Posterior vena cava (tissue), 2 donors: ENCODE measurements around the gene PLA1A. TPM values are rescaled to one million over a fixed set of nuclear protein-coding genes. Genes with fewer than 3 reads are reported as not detected.
"Not testable (repeated sequence)": the region's sequence is repeated elsewhere in the genome, so short reads cannot be mapped to it uniquely, and the experiment has no call there.

ENCODE experiments used
- DNase-seq: peaks from one replicate; pipeline ENCODE4 v3.0.0-alpha.2; 2020; ENCODE audit warnings: low spot score
- intact Hi-C, 2 donors: fragments of 100-400 bp; cut with DNase I; formaldehyde crosslinking; loops; one replicate each; pipeline versions ENCODE4 v1.14.1 to v1.14.2; 2022 to 2023
- total RNA-seq, 2 donors: library from RNA; stranded (reverse); fragmentation: NEBNext Ultra II Directional; extraction: Animal tissue kit (Norgen Biotek cat#: 25700); gene quantifications; one replicate each; pipeline ENCODE4 v1.2.1, GENCODE V29; 2021
- donor health status: DM: yes; HTN: yes; CAD: no.
- donor health status: DM: yes; HTN: yes; CAD: no.

Gene PLA1A
- total RNA-seq, 2 donors from 2014 or later: 2.7 to 6.2 TPM

DNA sequence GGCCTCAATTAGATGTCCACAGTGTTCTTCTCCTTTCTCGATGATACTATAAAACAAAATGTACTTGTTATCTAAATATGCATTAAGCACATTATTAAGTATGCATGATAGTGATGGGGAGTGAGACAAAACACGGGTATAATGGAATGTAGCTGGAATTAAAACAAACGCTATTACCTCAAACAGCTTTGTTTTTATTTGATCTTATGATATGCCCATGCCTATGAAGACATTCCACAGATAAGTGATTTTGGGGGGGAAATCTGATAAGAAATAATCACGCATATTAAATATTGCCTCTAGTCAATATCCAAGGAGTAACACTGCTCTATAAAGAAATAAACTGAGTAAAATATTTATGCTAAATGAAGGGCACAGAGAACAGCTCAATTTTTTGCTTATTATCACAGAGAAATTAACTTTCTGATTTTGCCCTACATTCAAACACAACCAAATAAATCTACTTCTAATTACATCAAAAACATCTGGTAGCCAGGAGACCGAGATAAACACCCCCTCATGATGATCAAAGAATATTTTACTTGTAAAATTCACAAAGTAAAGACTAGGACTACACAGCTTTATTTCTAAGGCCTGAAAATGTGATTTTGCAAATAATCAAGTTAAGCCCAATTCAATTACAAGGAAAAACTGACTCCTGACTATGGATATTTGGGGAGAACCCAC is 77.6 kb downstream of the PLA1A start:
- DNase-seq: no peak
- intact Hi-C loops: loop anchor here in 1 of 2 donors (10.0 kb wide), 1 partner anchor 91 kb away; no protein-coding TSS in a partner anchor

GRCh38 chr3:119676020-119676419 is 78.3 kb downstream of the PLA1A start:
- intact Hi-C loops: loop anchor here in 1 of 2 donors (10.0 kb wide), 1 partner anchor 91 kb away; no protein-coding TSS in a partner anchor
- DNase-seq: no peak

GRCh38 chr3:119676771-119677640 is 79.3 kb downstream of the PLA1A start, which contains the start of gene COX17:
Gene COX17 (minus strand): TSS chr3:119677406. CDS start chr3:119677310, 96 bp downstream.
- intact Hi-C loops: loop anchor here in 1 of 2 donors (10.0 kb wide), 1 partner anchor 92 kb away; no protein-coding TSS in a partner anchor
- DNase-seq: peak; percentile 98

DNA sequence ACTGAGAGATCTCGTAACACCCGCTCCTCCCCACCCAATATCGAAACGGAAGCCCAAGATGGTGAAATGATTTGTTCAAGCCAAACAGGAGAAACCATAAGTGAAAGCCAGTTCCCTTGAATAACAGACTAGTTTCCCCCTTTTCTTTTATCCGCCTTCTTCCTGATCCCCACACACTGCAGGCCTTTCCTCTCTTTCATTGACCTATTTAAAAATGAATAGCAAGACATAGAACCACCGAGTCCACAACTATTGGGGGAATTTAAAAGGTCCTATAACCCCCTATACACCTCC is 79.9 kb downstream of the PLA1A start:
- intact Hi-C loops: loop anchor here in 1 of 2 donors (10.0 kb wide), 1 partner anchor 93 kb away; no protein-coding TSS in a partner anchor

DNA sequence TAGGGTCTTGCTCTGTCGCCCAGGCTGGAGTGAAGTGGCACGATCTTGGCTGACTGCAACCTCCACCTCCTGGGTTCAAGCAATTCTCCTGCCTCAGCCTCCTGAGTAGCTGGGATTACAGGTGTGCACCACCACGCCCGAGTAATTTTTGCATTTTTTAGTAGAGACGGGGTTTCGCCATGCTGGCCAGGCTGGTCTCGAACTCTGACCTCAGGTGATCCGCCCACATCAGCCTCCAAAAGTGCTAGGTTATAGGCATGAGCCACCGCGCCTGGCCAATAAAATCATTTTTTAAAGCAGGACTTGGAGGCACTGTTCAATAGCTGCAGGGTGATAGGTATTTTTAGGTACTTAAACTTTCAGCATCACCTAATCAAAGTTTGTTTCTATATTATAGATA is 80.5 kb downstream of the PLA1A start:
- intact Hi-C loops: loop anchor here in 1 of 2 donors (10.0 kb wide), 1 partner anchor 93 kb away; no protein-coding TSS in a partner anchor

More for the DNA sequence above, 79.9 kb downstream of the PLA1A start:
- DNase-seq: no peak

More for the DNA sequence above, 80.5 kb downstream of the PLA1A start:
- DNase-seq: not testable (repeated sequence)

Other genes starting within 250 kb of the PLA1A start
- gene TMEM39A, start 134.3 kb upstream of the PLA1A start, total RNA-seq: 10 to 100 TPM; 34.3 to 36.7 TPM
- gene POGLUT1, start 128.9 kb upstream of the PLA1A start, total RNA-seq: 10 to 100 TPM; 14.2 to 20.0 TPM
- 10 to 100 TPM; 74.9 to 79.3 TPM for gene TIMMDC1, start 99.3 kb upstream of the PLA1A start, total RNA-seq
- 1 to 10 TPM in 1 of 2 donors, under 1 TPM in 1; 0.24 to 1.3 TPM for gene CD80, start 38.3 kb upstream of the PLA1A start, total RNA-seq
- 10 to 100 TPM; 15.3 to 17.9 TPM for gene ADPRH, start 18.4 kb upstream of the PLA1A start, total RNA-seq
- 1 to 10 TPM; 7.0 to 8.5 TPM for gene POPDC2, start 62.7 kb downstream of the PLA1A start, total RNA-seq
- gene COX17, start 79.5 kb downstream of the PLA1A start, total RNA-seq: 10 to 100 TPM; 49.2 to 53.6 TPM
- gene CFAP91, start 105.1 kb downstream of the PLA1A start, total RNA-seq: 1 to 10 TPM; 2.4 to 6.2 TPM
- gene NR1I2, start 184.2 kb downstream of the PLA1A start, total RNA-seq: under 1 TPM in 1 of 2 donors, not detected in 1; 0.19 TPM